Endothelial cell of umbilical vein (primary cell): ENCODE results near the gene TTC23L. TPM values are rescaled to one million over a fixed set of nuclear protein-coding genes. Genes with fewer than 3 reads are reported as not detected.

ENCODE experiments used
- BruUV-seq: library from RNA; stranded (reverse); fragments of 400-500 nt; replicated peaks from 2 replicates; lab custom pipeline; 2021; lab: Mats Ljungman, UMichigan
- CTCF ChIA-PET: fragments of 300-600, 350-600 bp; sonication (Branson Sonifier 250); formaldehyde crosslinking; loops from one replicate; lab custom pipeline; 2021; ENCODE audit warnings: antibody characterized with exemption, inconsistent platforms; lab: Charles Lee
- POLR2A ChIA-PET: fragments of 300-600, 350-600 bp; sonication (Branson Sonifier 250); formaldehyde crosslinking; loops from one replicate; lab custom pipeline; 2021; ENCODE audit warnings: antibody characterized with exemption, inconsistent platforms; lab: Charles Lee
- DNase-seq: peaks from one replicate; pipeline ENCODE4 v3.0.0-alpha.2; 2011; ENCODE audit warnings: low read depth, low spot score
- FAIRE-seq: peaks from 2 replicates; lab custom pipeline; 2011; peaks lifted over from hg19 to GRCh38; lab: Jason Lieb, UNC
- H2AFZ ChIP-seq: 2 replicates; pipeline ENCODE4 v1.6.0; 2012; ENCODE audit warnings: low read depth, low read length, control low read depth, inconsistent platforms
- H3K27ac ChIP-seq: 2 replicates; pipeline ENCODE4 v1.5.1; 2011; ENCODE audit warnings: low read depth, mild to moderate bottlenecking, control low read depth, low read length, moderate library complexity; ENCODE audit not compliant: insufficient read depth
- H3K27me3 ChIP-seq, 2 experiments: 2 replicates each; pipeline versions ENCODE4 v1.6.0 to v1.6.1; 2011; ENCODE audit warnings: low read length in 2 of 2, mixed read lengths in 1 of 2; ENCODE audit not compliant: control insufficient read depth in 2 of 2, insufficient read depth in 2 of 2
- H3K36me3 ChIP-seq, 2 experiments: 2 replicates in 1 of 2; 3 replicates in 1 of 2; pipeline ENCODE4 v1.5.1; 2011; ENCODE audit warnings: low read length in 2 of 2, mild to moderate bottlenecking in 1 of 2, moderate library complexity in 1 of 2; ENCODE audit not compliant: control insufficient read depth in 2 of 2, insufficient read depth in 2 of 2; ENCODE audit errors: extremely low read depth in 1 of 2
- H3K4me1 ChIP-seq: 3 replicates; pipeline ENCODE4 v1.5.1; 2011; ENCODE audit warnings: mild to moderate bottlenecking, low read length; ENCODE audit not compliant: control insufficient read depth, insufficient read depth; ENCODE audit errors: extremely low read depth
- H3K4me2 ChIP-seq: 2 replicates; pipeline ENCODE4 v1.6.1; 2011; ENCODE audit warnings: low read length, control low read depth, mixed read lengths; ENCODE audit not compliant: insufficient read depth
- H3K4me3 ChIP-seq, 3 experiments: fragments of 200-600 bp in 1 of 3; sonication (generic), shearing (Covaris generic) in 1 of 3; replicated peaks in 1 of 3; 2 replicates each; pipeline ENCODE4 v1.5.1; 2011 to 2016; ENCODE audit warnings: control low read depth in 3 of 3, low read length in 3 of 3, mild to moderate bottlenecking in 2 of 3, inconsistent platforms in 1 of 3, low read depth in 1 of 3, moderate library complexity in 1 of 3; ENCODE audit not compliant: insufficient read depth in 1 of 3
- H3K79me2 ChIP-seq: 2 replicates; pipeline ENCODE4 v1.6.0; 2012; ENCODE audit warnings: low read length, inconsistent platforms; ENCODE audit not compliant: control insufficient read depth, insufficient read depth
- H3K9ac ChIP-seq: replicated peaks from 2 replicates; pipeline ENCODE3; 2011; ENCODE audit warnings: low read length, control low read depth; ENCODE audit not compliant: insufficient read depth; ENCODE audit errors: extremely low read depth
- H3K9me1 ChIP-seq: replicated peaks from 3 replicates; pipeline ENCODE4 v1.6.0; 2011; ENCODE audit warnings: mild to moderate bottlenecking, low read length; ENCODE audit not compliant: control insufficient read depth, insufficient read depth; ENCODE audit errors: extremely low read depth
- H3K9me3 ChIP-seq: replicated peaks from 2 replicates; pipeline ENCODE4 v1.5.1; 2012; ENCODE audit warnings: low read length, inconsistent platforms; ENCODE audit not compliant: control insufficient read depth, insufficient read depth
- H4K20me1 ChIP-seq: replicated peaks from 2 replicates; pipeline ENCODE3; 2011; ENCODE audit warnings: mild to moderate bottlenecking, low read length; ENCODE audit not compliant: control insufficient read depth, insufficient read depth; ENCODE audit errors: extremely low read depth
- EZH2 ChIP-seq: IDR thresholded peaks from 2 replicates; pipeline ENCODE4 v1.6.1; 2012; ENCODE audit warnings: borderline replicate concordance, low read depth, mild to moderate bottlenecking, moderate library complexity, low read length, inconsistent platforms; ENCODE audit not compliant: severe bottlenecking
- GATA2 ChIP-seq: IDR thresholded peaks from 2 replicates; pipeline ENCODE4 v1.7.0; 2011; ENCODE audit warnings: low read depth, mild to moderate bottlenecking, moderate library complexity, mixed read lengths, low read length; ENCODE audit not compliant: insufficient read length, insufficient read depth
- POLR2A ChIP-seq: IDR thresholded peaks from 2 replicates; pipeline ENCODE4 v1.6.1; 2012; ENCODE audit warnings: low read depth, mild to moderate bottlenecking, control low read depth, low read length
- dilution Hi-C: fragments of 300-500 bp; cut with MboI; formaldehyde crosslinking; loops from one replicate; pipeline ENCODE4 v1.15.0; 2019; ENCODE audit warnings: low sequenced_read_pairs; ENCODE audit not compliant: extremely low pct_ligation_motif_present
- intact Hi-C: fragments of 100-400 bp; cut with micrococcal nuclease; formaldehyde crosslinking; loops from one replicate; pipeline ENCODE4 v1.10.0; 2022
- polyA plus RNA-seq, 4 experiments: library from polyadenylated mRNA; depleted of rRNA in 3 of 4; stranded (reverse) in 3 of 4; unstranded in 1 of 4; fragments of >200 nt; gene quantifications; 2 replicates each; pipeline versions ENCODE4 v1.2.1 to v1.2.3, GENCODE V29; 2011 to 2012; ENCODE audit warnings: missing spikeins in 1 of 4
- total RNA-seq: library from RNA; stranded (reverse); gene quantifications from 2 replicates; pipeline ENCODE4 v1.2.3, GENCODE V29; 2021
- TF ChIP-seq, protein P1 (sequence below), 2 donors: IDR thresholded peaks; 1 replicate in 1 of 2; 2 replicates in 1 of 2; pipeline ENCODE4 v1.5.1; 2011; ENCODE audit warnings: low read length in 2 of 2, mild to moderate bottlenecking in 2 of 2, moderate library complexity in 2 of 2, control low read depth in 1 of 2, inconsistent platforms in 1 of 2, low read depth in 1 of 2; ENCODE audit not compliant: insufficient read depth in 1 of 2; ENCODE audit errors: extremely low read depth in 1 of 2
- TF ChIP-seq, protein P2 (sequence below): IDR thresholded peaks from 2 replicates; pipeline ENCODE4 v1.6.1; 2011; ENCODE audit not compliant: insufficient read depth, insufficient read length

TTC23L gene
- total and polyA plus RNA-seq, 2 donors (not counting 3 experiments of a cell fraction or from before 2014, with no cell fraction given): not detected

DNA sequence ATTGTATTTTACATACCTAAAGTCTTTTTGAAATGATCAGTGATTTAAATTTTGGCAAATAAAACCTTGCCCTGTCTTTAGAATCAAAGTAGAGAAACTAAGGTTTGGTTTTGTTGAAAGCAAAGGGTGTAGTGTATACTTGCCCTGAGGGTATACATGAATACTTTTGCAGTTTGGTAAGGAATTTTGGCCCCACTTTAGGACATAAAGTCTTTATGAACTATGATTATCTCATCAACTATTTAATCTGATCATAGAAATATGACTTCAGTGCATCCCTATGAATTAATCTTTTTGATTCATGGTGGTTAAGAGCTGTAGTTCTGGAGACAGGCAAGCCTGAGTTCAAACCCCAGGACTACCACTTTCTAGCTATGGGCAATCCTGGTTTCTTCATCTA lies 58.7 kb downstream of the TTC23L start:
- Histone ChIP-seq H3K9ac (no peak overlapping the region), H3K36me3 (no peaks in the 10 kb centered on the region), H4K20me1 (no peaks in the 10 kb centered on the region), H3K4me3 (no peak overlapping the region), H2AFZ (no peak overlapping the region), H3K9me3 (no peaks in the 10 kb centered on the region), H3K9me1 (no peaks in the 10 kb centered on the region), H3K79me2 (no peaks in the 10 kb centered on the region), H3K4me1 (no peaks in the 10 kb centered on the region), H3K4me2 (no peak overlapping the region), H3K27me3 (peaks cover 0 to under 1% of the 10 kb centered on the region in 2 experiments), H3K27ac (no peak overlapping the region)
- DNase-seq (no peak), FAIRE-seq (no peak)
- no TSS peak for BruUV-seq
- ChIA-PET POLR2A (no interaction called here), CTCF (interaction anchor here (0.8 to 7.2 kb wide), 21 partner anchors 9 to 429 kb away, joined by 3 to 84 read pairs (median 5); partner anchors contain the start of genes BRIX1, DNAJC21, RAD1 and TTC23L)
- TF ChIP-seq, protein P1, sequence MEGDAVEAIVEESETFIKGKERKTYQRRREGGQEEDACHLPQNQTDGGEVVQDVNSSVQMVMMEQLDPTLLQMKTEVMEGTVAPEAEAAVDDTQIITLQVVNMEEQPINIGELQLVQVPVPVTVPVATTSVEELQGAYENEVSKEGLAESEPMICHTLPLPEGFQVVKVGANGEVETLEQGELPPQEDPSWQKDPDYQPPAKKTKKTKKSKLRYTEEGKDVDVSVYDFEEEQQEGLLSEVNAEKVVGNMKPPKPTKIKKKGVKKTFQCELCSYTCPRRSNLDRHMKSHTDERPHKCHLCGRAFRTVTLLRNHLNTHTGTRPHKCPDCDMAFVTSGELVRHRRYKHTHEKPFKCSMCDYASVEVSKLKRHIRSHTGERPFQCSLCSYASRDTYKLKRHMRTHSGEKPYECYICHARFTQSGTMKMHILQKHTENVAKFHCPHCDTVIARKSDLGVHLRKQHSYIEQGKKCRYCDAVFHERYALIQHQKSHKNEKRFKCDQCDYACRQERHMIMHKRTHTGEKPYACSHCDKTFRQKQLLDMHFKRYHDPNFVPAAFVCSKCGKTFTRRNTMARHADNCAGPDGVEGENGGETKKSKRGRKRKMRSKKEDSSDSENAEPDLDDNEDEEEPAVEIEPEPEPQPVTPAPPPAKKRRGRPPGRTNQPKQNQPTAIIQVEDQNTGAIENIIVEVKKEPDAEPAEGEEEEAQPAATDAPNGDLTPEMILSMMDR (IDR thresholded peaks at IDR 0.05; ENCODE audit: extremely low read depth in 1 of 2, insufficient read depth in 1 of 2, low read depth in 1 of 2, low read length in 2 of 2): no peak
- no peak for TF ChIP-seq POLR2A
- no peak for TF ChIP-seq EZH2
- intact Hi-C loops: loop anchor here (1.0 to 2.0 kb wide), 5 partner anchors 58 to 423 kb away; partner anchors contain the start of genes RAI14 and TTC23L
- dilution Hi-C loops: no loop called here

DNA sequence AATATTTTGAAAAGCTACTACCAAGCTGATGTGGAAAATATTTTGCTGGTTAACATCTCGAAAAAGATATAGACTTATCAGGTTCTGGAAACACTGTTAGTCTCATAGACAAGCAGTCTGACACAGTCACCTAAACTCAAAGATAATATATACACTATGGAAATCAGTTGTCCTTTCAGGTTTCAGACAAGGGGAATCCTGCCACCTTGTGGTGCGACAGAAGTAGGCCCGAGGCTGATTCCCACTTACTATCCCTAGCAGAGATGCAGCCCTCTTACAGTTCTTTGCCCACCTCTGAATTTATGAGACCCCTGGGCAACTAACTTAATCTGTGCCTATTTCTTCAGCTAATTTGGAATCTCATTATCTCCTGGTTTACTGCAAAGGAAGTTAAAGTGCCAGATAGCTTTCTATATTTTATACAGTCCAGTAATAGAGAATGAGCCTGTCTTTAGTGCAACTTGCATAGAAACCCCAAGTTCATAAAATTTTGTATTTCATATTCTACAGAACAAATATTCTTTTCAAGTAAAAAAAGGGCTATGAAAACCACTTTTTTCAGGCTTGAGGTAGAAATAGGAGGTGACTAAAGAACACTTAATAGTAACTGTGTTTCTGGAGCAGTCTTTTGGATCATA lies 59.4 kb downstream of the TTC23L start:
- TF ChIP-seq, protein P1 (IDR thresholded peaks at IDR 0.05; ENCODE audit: extremely low read depth in 1 of 2, insufficient read depth in 1 of 2, low read depth in 1 of 2, low read length in 2 of 2): peak; percentile 83 to 84
- TF ChIP-seq, protein P2, sequence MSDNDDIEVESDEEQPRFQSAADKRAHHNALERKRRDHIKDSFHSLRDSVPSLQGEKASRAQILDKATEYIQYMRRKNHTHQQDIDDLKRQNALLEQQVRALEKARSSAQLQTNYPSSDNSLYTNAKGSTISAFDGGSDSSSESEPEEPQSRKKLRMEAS: no peak
- no peak for TF ChIP-seq POLR2A
- no peak for TF ChIP-seq GATA2
- no peak for TF ChIP-seq EZH2
- FAIRE-seq (peak; percentile 87), DNase-seq (peak; percentile 74)
- intact Hi-C loops (loop anchor here (1.0 to 2.0 kb wide), 5 partner anchors 59 to 424 kb away; partner anchors contain the start of genes RAI14 and TTC23L), dilution Hi-C loops (no loop called here)
- Histone ChIP-seq H3K79me2 (no peaks in the 10 kb centered on the region), H4K20me1 (no peaks in the 10 kb centered on the region), H3K9me1 (no peaks in the 10 kb centered on the region), H3K27me3 (no peaks in the 10 kb centered on the region), H3K4me2 (no peak overlapping the region), H2AFZ (no peak overlapping the region), H3K9ac (no peak overlapping the region), H3K9me3 (no peaks in the 10 kb centered on the region), H3K4me1 (no peaks in the 10 kb centered on the region), H3K36me3 (no peaks in the 10 kb centered on the region), H3K4me3 (no peak overlapping the region), H3K27ac (no peak overlapping the region)
- ChIA-PET POLR2A (no interaction called here), CTCF (interaction anchor here (0.8 to 7.2 kb wide), 23 partner anchors 8 to 430 kb away, joined by 3 to 84 read pairs (median 5); partner anchors contain the start of genes BRIX1, DNAJC21, RAD1 and TTC23L)
- no TSS peak for BruUV-seq
